GM03348 (cell line): ENCODE measurements around the gene OPN1MW.
"Not testable (repeated sequence)": the region's sequence is repeated elsewhere in the genome, so short reads cannot be mapped to it uniquely, and the experiment has no call there.

Source experiments
- DNase-seq: peaks from one replicate; pipeline ENCODE4 v3.0.0; 2012; ENCODE audit warnings: low spot score

OPN1MW gene

DNA sequence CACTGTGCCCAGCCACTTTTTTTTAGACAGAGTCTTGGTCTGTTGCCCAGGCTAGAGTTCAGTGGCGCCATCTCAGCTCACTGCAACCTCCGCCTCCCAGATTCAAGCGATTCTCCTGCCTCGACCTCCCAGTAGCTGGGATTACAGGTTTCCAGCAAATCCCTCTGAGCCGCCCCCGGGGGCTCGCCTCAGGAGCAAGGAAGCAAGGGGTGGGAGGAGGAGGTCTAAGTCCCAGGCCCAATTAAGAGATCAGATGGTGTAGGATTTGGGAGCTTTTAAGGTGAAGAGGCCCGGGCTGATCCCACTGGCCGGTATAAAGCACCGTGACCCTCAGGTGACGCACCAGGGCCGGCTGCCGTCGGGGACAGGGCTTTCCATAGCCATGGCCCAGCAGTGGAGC lies at the start of gene OPN1MW:
Gene OPN1MW (plus strand): TSS at position 301 of the 400 bp plus-strand sequence. CDS start 82 bp downstream, at position 383.
- not testable (repeated sequence) for DNase-seq

DNA sequence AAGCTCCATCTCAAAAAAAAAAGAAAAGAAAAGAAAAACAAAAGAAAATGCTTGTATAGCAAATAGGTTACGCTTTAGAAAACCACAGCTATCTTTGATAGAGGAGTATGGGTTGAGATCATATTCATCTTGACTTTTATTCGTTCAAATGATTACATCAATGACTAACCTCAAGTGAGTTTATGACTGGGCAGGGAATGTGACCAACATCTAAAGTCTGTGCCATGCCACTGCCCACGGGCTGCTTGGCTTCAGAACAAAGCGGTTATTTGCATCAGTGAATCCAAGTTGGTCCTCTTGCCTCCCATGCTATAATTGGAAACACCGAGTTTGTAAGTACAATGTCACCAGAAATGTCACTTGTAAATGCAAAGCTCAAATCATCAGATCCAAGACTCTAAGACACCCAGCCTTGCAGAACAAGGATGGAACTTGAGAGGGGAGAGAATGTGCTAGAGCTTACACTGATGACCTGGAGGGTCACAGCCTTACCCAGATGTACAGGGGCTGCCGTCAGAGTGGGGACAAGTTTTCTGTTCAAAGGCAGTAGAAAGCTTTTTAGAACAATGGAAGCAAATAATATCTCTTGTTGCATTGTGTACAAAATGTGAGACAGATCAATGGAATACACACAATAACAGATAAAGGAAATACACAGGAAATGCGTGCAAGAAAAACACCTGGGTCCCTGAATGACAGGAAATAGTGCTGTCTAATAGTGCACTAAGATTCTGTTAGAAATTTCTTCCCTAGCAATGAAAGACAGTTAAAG lies 46.8 kb upstream of the OPN1MW start:
- no peak for DNase-seq

DNA sequence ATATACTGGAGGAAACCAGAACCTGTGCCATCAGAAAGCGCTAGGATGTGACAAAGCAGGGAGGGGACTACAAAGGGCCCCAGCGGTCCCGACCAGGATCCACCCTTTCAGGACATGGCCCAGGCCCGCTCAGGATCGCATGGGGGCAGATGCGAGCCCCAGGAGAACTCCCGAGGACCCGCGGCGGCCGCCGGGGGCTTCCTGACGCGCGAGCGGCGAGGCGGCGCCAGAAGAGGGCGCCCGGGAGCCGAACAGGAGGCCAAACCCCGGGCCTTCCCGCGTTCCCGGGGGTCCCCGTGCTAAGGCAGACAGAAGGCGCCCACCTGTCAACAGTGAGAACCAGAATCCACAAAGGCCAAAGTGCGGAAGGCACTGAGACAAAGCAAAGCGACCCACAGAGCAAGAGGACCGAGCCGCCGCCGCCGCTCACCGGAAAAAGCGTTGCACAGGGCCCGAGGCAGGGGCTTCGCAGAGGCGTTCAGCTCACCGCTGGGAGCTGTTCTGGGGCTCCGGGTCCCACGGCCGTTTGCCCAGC lies 45.7 kb upstream of the OPN1MW start:
- peak; percentile 83 for DNase-seq

- no peak for DNase-seq
Observed at GRCh38 chrX:154138857-154139256, 43.5 kb upstream of the OPN1MW start.

GRCh38 chrX:154140206-154140605 lies 42.2 kb upstream of the OPN1MW start:
- DNase-seq, result no peak

- DNase-seq, result no peak
Observed at GRCh38 chrX:154140742-154141141, 41.7 kb upstream of the OPN1MW start.

DNA sequence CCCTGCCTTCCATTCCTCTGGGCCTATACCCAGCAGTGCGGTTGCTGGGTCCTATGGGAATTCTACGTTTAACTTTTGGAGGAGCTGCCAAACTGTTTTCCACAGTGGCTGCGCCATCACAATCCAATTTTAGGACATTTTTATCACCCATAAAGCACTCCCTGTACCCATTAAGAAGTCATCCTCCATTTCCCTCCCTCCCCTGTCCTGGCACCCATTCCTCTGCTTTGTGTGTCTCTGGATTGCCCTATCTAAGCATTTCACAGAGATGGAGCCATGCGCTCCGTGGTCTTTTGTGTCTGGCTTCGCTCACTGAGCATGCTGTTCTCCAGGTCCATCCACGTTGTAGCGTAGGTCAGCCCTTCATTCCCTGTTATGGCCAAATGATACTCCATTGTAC lies 40.0 kb upstream of the OPN1MW start:
- no peak for DNase-seq

DNA sequence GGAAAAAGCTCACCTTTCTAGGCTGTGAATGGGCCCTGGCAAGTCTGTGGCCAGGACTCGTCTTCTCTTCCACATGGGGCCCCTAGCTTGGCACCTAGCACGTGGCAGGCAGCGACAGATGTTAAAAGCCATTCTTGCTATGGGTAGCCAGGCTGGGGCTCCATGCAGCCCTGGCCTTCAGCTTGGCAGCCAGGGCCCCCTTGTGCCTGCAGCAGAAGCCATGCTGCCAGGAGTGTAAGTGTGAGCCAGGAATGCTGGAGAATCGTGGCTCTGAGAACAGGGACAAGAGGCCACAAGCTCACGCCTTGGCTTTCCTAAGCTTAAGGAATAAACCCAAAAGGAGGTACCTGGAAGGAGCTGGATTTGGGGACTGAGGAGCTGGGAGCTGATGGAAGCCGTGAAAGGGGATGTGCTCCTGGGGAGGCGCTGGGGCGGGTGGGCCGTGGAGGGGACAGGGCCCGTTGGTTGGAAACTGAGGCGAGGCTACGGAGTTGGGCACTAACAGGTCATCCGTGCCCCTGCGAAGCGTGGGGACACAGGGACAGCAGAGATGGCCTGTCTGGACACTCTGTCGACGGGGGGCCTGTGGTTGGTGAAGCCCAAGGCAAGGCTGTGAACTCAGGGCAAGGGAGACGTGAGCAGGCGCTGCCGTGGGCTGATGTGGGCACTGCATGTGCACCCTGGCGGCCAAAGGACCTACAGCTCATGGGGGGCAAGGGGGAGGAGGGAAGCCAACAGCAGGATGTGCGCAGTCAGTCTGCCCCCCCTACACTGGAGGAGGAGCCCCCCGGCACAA lies 39.2 kb upstream of the OPN1MW start:
- DNase-seq, result no peak

DNA sequence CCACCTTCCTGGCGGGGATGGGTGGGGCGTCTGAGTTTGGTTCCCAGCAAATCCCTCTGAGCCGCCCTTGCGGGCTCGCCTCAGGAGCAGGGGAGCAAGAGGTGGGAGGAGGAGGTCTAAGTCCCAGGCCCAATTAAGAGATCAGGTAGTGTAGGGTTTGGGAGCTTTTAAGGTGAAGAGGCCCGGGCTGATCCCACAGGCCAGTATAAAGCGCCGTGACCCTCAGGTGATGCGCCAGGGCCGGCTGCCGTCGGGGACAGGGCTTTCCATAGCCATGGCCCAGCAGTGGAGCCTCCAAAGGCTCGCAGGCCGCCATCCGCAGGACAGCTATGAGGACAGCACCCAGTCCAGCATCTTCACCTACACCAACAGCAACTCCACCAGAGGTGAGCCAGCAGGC lies 38.4 kb upstream of the OPN1MW start, which contains the start of gene OPN1LW:
Gene OPN1LW (plus strand): TSS at position 234 of the 400 bp plus-strand sequence. CDS start 41 bp downstream, at position 275.
- DNase-seq, result not testable (repeated sequence)

DNA sequence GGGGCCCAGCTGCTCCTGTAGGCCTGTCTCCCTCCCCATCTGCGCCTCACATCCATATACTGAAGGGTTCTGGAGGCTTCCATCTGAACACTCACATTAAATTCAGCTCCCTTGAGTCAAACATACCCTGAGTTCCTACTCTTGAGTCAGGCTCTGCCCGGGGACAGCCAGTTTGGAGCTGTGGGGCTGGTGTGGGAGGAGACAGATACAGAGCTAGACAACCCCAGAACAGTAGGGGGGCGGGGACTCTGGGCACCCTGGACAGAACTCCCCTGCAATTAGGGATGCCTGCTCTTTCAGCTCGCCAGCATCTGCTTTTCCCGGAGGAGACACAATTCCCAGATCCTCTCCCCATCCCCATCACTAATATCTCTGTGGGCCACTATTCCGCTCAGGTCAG lies 31.4 kb upstream of the OPN1MW start:
- DNase-seq, result not testable (repeated sequence)

DNA sequence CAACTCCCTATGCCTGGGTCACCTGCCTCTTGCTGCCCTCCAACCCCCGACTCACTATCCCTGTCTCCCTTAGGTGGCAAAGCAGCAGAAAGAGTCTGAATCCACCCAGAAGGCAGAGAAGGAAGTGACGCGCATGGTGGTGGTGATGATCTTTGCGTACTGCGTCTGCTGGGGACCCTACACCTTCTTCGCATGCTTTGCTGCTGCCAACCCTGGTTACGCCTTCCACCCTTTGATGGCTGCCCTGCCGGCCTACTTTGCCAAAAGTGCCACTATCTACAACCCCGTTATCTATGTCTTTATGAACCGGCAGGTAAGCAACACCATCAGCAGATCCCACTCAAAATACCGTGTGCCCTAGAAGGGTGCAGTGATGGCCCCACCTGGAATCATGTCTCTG lies 26.2 kb upstream of the OPN1MW start:
- not testable (repeated sequence) for DNase-seq

GRCh38 chrX:154157207-154157606 lies 25.2 kb upstream of the OPN1MW start:
- DNase-seq, result not testable (repeated sequence)

- not testable (repeated sequence) for DNase-seq
Observed at GRCh38 chrX:154159345-154159744, 23.1 kb upstream of the OPN1MW start.

DNA sequence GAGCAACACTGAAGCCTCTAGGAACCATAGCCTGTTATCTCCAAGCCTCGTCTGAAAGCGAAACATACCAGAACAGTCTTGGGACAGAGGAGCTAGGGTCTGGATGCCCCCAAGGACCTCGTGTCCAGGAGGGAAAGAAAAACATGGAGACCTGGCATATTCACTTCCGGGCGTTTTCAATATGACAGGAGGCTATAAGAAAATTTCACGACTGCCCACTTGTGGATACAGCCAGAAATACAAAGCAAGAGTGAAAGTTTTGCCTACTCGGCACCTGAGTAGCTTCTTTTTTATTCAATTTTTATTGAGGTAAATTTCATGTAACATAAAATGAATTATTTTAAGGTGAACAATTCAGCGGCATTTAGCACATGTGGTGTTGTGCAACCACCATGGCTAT lies 17.5 kb upstream of the OPN1MW start:
- DNase-seq, result not testable (repeated sequence)

- DNase-seq, result not testable (repeated sequence)
Observed at GRCh38 chrX:154168384-154168783, 14.0 kb upstream of the OPN1MW start.

- DNase-seq, result not testable (repeated sequence)
Observed at GRCh38 chrX:154172535-154172943, 9.9 kb upstream of the OPN1MW start.

GRCh38 chrX:154174356-154174755 lies 8.0 kb upstream of the OPN1MW start:
- not testable (repeated sequence) for DNase-seq

- DNase-seq, result not testable (repeated sequence)
Observed at GRCh38 chrX:154183794-154184193, 1.4 kb downstream of the OPN1MW start.

DNA sequence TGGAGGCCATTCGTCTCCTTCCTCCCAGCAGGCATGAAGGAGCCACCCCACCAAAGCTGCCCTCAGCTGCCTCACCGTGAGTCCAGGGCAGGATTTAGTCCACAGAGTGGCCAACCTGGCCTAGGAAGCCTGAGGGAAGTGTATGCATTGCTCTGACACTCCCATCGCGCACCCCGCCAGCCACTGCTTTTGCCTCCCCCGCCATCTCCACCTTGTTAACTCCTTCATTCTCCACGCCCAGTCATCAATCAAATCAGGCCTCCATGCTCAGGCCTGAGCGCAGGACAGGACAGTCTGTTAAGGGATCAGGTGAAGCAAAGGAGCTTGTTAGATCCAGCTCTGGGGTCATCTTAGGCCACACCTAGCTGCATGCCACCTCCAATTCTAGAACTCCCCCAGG lies 10.4 kb downstream of the OPN1MW start:
- DNase-seq, result not testable (repeated sequence)

DNA sequence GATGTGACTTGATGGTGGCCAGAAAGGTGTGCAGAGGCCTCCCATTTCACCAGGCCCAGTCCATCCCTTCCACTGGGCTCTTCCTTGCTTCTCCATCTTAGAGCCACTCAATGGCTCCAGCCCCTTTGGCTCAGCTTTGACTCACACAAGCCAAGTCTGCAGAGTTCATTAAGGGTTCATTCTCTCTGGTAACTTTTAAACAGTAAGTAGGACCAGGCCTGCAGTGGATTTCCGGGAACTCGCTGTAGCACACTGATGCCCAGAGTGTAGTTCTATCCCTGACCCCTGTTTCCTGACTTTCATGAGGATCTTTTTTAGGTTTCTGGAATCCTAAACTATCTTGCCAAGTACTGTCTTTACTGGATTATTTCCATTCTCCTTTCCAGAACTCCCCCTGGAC lies 11.9 kb downstream of the OPN1MW start:
- DNase-seq, result not testable (repeated sequence)

- DNase-seq, result not testable (repeated sequence)
Observed at GRCh38 chrX:154196466-154196865, 14.1 kb downstream of the OPN1MW start.

DNA sequence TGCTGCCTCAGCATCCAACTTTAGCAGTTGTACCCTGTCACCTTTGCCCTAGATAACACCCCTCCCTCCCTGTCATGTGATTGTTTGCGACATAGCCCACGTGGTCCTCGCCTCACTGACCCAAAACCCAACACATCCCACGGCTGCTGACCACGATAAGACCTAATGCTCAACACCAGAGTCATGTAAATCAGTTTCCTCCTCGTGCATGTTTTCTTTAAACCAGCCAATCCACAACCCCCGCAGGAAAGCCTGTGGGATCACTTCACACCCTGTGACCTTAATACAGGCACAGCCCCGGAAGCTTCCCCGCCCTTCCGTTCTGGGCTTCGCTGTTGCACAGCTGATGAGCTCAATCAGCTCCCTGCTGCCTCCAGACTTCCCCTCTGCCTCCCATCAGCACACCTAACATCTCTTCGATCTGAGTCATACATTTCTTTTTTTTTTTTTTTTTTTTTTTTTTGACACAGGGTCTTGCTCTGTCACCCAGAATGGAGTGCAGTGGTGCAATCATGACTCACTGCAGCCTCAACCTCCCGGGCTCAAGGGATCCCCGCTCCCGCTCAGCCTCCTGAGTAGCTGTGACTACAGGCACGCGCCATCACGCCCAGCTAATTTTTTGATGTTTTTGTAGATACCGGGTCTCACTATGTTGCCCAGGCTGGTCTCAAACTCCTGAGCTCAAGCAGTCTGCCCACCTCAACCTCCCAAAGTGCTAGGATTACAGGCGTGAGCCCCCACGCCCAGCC lies 27.4 kb downstream of the OPN1MW start:
- DNase-seq, result not testable (repeated sequence)
